HG03097 (cell line): ENCODE data around the gene UBQLNL.

Experiments
- ATAC-seq: cut with Tn5 transposase; IDR thresholded peaks from one replicate; pipeline ENCODE4 v1.9.1; 2021; ENCODE audit not compliant: unreplicated experiment, low FRiP score

Gene UBQLNL

DNA sequence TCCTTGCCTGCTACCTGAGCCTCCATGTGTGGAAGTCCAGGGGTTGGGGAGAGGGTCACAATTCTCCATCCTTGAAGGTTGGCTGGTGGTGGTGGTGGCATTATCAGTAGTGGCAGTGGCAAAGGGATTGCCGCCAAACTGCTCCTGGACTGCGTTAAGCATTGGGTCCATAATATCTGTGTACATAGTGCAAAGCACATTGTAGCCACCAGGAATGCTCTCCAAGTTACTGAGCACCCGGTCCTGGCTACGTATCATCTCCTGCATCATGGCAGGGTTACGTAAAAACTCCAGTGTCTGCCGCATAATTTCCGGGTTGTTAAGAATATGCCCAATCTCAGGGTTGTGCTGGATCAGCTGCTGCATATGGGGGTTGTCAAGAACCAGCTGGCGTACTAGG, 7.9 kb downstream of the UBQLNL start:
- ATAC-seq, result no peak

DNA sequence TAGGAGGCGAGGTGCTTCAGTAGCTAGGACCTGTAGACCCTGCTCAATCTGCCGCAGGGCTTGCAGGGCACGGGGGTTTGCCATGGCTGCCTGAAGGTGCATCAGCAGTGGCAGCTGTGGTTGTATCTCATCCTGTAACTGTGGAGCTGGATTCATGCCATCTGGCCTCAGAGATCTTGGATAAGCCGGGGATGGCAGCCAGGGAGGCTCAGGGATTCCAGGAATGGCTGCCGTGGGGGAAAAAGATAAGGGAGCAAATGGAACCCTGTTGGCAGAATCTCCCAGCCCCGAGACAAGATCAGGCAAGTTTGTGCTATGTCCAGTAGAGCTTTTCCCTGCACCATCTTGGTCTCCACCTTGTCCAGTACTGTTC, 8.6 kb downstream of the UBQLNL start:
- ATAC-seq, result no peak

DNA sequence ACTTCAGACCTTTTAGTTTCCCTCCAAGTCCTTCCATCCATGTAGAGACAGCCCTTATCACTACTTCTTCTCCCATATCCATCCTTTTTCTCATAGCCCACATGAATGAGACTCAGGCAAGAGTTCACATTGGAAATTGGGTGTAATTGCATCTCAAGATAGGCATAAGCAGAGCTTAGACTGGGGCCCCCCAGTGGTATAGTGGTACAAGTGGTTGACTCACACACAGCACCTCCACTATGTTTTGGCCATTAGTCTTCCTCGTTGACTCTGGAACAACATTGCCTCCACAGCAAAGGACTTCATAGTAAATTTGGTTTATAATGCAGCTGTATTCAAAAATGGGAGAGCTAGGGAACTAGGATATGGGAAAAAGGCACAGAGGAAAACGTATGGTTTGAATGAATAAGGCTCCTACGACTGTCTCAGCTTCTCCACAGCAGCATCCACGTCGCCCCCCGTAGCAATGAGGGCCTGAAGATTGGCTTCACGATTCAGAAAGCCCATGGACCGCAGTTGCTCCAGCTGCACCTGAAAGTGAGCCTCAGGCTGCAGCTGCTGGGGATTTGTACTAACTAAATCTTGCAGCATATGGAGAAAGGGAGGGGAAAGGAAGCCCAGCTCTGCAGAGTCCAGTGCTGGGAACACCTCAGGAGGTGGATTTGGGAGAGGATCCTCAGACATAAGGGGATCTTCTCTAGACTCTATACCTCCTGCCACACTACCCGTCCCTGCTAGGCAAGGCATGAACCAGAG, 9.1 kb downstream of the UBQLNL start:
- ATAC-seq, result no peak

DNA sequence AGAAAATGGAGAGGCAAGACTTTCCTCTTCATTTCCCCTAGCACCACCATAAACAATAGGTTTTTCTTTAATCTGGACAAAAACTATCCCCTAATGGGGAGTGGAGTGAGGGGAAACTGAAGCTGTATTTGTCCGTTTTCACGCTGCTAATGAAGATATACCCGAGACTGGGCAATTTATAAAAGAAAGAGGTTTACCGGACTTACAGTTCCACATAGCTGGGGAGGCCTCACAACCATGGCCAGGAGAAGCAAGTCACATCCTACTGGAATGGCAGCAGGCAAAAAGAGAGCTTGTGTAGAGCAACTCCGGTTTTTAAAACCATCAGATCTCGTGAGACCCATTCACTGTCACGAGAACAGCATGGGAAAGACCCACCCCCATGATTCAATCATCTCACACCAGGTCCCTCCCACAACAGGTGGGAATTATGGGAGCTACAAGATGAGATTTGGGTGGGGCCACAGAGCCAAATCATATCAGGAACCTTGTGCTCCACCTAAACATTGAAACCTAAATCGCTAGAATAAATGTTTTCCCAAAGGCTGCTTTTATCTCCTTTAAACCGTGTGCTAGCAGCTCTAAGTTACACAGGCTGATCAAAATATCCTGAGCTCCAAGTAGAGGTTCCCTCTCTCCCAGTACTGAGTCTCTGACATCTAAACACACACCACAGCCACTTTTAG, 11.0 kb downstream of the UBQLNL start:
- no peak for ATAC-seq

DNA sequence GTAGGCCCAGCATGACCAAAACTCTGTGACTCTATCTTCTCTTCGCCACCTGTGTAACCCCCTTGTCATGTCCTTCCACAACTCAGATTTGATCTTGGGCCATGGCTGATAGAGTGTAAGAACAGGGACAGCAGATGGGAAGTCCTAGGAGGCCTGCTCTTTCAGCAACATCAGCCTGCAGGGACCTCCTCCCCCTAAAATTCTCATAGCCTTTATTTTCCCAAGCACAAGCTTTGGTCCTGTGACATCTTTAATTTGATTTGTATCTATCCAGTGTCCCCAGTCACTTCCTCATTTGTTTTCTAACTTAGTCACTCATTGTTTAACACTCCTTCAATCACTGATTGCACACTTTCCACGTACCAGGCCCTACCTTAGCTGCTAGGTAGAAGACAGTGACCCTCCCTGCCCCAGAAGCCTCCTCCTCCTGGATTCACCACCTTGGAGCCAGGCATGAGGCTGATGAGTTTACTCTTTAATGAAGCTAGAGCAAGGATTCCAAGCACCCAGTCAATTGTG, 12.0 kb downstream of the UBQLNL start:
- ATAC-seq, result no peak

DNA sequence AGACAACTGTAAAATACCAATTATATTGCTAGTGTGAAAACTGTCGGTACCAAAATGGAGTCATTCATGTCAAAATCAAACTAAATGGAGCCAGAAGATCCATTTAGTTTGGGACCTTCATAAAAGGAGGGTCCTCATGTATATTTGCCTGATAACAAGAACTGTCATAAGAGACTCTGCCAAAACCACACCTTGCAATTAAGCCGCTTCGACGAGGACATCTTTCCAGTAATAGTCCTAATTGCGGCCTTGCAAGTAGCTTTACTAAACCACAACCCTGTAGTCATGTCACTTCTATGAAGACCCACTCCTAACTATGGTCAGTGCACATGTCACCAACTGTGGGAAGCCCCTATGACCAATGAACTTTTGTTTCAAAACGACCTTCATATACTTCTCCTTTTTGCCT, 16.1 kb downstream of the UBQLNL start:
- no peak for ATAC-seq

DNA sequence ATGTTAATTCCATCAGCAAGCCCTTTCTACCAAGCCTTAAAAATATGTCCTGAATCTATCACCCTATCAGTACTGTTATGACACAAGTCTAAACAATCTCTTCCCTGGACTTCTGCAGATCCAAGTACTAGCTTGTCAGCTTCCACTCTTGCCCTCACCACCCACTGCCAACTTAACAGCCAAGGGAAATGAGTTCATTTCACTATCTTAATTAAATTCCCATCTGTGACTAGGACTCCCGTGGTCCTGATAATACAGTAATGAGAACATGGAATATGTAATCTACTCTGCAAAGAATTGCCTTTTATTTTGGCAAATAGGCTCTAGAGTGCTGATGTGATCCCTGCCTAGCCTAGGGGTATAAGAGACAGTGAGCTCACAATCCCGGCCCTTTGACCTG, 16.8 kb downstream of the UBQLNL start:
- no peak for ATAC-seq

DNA sequence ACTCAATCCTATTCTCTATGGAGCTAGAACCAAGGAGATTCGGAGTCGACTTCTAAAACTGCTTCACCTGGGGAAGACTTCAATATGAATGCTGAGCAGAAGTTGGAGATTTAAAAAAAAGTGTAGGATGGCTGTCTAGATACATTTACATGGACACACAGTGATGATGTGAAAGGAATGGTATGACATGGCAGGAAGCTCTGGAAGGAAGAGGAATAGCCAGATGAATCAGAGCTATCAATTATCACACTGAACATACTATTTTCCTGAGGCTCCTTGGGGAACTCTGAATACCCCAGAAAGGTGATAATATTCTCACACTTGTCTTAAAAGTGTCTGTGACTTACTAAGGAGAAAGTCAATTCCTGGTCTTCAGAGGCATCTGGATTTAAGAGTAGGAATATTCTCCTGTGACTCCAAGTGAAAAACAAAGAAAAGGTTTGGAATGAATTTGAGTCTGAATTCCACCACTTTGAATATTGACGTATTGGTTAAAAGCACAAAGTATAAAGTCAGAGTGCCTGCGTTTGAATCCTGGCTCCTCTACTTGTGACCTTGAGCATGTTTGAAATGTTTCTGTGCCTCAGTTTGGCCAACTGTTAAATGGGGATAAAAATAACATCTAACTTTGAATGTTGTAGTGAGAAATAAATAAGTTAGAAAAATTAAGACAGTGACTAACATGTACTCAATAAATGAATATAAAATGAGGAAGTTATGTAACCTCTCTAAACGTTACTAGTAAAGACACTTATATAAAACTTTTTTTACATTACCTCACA, 26.7 kb downstream of the UBQLNL start:
- no peak for ATAC-seq

DNA sequence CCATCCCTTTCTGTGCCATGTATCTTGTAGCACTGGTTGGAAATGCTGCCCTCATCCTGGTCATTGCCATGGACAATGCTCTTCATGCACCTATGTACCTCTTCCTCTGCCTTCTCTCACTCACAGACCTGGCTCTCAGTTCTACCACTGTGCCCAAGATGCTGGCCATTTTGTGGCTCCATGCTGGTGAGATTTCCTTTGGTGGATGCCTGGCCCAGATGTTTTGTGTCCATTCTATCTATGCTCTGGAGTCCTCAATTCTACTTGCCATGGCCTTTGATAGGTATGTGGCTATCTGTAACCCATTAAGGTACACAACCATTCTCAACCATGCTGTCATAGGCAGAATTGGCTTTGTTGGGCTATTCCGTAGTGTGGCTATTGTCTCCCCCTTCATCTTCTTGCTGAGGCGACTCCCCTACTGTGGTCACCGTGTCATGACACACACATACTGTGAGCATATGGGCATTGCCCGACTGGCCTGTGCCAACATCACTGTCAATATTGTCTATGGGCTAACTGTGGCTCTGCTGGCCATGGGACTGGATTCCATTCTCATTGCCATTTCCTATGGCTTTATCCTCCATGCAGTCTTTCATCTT, 27.6 kb downstream of the UBQLNL start:
- no peak for ATAC-seq

DNA sequence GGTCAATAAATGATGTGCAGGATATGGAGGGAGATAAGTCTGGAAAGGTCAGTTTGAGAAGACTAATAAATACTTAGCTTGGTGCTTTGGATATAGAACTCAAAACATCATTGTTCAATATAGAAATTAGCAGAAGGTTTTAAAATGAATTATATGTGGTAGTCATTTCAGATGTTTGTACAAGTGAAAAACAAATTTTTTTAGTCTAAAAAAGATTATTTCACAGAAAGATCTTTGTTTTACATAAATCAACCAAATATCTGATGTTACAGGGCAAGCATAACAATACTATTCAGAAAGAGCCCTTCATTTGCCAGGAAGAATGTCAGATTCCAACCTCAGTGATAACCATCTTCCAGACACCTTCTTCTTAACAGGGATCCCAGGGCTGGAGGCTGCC, 28.1 kb downstream of the UBQLNL start, which contains the start of gene OR52D1:
Gene OR52D1 (plus strand): TSS at position 301 of the 400 bp plus-strand sequence. CDS start 22 bp downstream, at position 323.
- no peak for ATAC-seq

DNA sequence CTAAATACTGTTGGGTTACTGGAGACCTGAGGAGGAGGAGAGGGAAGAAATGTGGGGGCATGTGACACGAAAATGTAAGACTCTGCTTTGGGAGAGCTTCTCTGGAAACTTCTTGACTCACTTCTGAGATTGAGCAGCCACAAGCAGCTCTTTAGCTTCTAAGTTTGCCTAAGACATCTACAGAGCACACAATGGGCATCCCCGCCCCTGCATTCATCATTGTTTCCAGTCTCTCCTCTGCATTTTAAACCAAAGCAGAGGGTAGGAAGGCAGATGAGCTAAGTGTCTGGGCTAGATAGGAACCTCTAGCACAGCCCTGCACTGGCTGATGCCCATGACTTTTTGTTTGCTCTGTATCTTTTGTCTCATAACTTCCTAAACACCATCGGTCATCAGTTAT, 30.1 kb downstream of the UBQLNL start:
- no peak for ATAC-seq

DNA sequence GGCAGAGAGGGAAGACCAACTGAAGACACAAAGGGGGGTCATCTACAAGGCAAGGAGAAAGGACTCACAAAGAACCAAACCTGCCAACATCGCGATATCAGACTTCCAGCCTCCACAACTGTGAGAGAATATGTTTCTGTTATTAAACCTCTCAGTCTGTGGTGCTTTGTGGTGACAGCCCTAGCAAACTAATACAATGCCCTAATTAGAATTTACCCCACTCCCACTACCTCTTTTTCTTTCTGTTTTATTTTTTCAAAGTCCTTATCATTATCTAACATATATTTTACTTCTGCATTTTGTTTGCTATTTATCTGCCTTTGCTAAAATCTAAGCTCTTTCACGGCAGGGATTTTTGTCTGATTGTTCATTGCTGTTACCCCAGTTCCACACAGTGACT, 30.5 kb downstream of the UBQLNL start:
- ATAC-seq, result no peak

DNA sequence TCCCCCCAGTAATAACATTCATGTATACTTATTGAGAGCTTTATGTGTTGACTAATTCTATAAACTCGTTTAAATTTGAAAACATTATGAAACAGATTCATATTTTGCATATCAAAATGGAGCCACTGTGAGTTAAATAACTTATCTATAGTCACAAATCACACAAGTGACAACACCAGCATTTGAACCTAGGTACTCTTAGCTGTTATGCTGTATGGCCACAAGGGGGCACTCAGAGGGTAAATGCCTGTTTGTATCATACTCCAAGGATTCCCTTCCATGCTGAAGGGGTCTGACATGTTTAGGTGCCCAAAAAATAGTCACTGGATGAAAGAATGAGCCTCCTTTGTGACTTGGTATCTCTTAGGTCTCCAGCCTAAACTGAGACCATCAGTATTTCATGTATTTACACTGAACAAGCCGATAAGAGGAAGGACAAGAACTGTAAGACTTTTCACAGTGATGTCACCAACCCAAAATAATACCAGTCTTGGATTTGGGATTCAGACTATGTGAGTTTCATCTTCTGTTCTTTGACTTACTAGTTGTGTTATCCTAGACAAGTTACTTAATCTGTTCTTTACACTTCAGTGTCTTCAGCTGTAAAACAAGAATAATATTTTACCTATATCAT, 40.2 kb downstream of the UBQLNL start:
- no peak for ATAC-seq

DNA sequence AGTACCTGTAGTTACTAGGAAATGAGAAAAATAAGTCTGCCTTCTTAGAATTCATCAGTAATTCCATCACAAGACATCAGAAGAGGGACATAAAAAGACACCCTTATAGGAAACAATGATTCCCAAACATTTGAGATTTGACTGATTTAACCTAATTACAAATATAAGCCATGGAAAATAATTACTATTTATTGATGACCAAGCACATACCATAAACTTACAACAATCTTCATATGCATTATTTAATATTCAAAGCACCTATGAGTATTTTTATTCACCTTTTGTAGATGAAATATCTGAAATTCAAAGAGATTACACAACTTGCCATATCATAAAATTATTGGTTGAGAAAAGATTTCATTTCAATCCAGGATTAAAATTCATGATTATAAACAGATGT, 42.6 kb downstream of the UBQLNL start:
- ATAC-seq, result no peak

DNA sequence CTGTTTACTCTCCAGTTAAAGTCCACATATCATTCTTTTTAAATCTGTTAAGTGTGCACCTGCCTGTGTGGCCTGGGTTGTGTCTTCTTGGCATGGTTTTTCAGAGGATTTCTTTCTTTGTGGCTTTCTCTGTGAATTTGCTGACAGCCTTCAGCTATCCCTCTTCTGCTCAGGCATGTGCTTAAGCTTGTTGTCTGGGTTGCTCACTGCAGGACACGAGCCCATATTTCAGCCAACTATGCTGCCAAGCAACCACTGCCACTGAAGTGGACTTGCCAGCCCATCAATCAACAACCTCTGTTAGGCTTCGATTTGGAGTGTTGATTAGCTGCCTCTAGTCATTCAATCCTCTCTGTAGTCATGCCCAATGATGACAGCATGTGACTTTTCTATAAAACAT, 49.0 kb downstream of the UBQLNL start:
- no peak for ATAC-seq
